ENCODE results near the gene ENAH. TPM values are rescaled to one million over a fixed set of nuclear protein-coding genes. Genes with fewer than 3 reads are reported as not detected.

The ENAH gene
- total and polyA plus RNA-seq, 9 of the 15 experiments (the other 6 are each of a cell fraction or from before 2014, with no cell fraction given), result 0.03 to 1.2 (median 0.15) TPM

- TF ChIP-seq MYC (IDR thresholded peaks at IDR 0.05; ENCODE audit: low read depth, low read length), result peak; percentile 36; the same call in 1 of the 2 replicates
- TF ChIP-seq MYC (CRISPR knock-in tag; IDR thresholded peaks at IDR 0.05; ENCODE audit: borderline replicate concordance, low read depth), result no peak
- no peak for TF ChIP-seq ETV6 (IDR thresholded peaks at IDR 0.05; ENCODE audit: borderline replicate concordance in 1 of 2, low read depth in 2 of 2, low read length in 1 of 2)
- no peak for TF ChIP-seq ETV6 (CRISPR knock-in tag; IDR thresholded peaks at IDR 0.05; ENCODE audit: borderline replicate concordance)
- no peak for TF ChIP-seq BRCA1 (IDR thresholded peaks at IDR 0.05)
- no peak for TF ChIP-seq BRCA1 (CRISPR knock-in tag; IDR thresholded peaks at IDR 0.05)
- TF ChIP-seq, protein P1, sequence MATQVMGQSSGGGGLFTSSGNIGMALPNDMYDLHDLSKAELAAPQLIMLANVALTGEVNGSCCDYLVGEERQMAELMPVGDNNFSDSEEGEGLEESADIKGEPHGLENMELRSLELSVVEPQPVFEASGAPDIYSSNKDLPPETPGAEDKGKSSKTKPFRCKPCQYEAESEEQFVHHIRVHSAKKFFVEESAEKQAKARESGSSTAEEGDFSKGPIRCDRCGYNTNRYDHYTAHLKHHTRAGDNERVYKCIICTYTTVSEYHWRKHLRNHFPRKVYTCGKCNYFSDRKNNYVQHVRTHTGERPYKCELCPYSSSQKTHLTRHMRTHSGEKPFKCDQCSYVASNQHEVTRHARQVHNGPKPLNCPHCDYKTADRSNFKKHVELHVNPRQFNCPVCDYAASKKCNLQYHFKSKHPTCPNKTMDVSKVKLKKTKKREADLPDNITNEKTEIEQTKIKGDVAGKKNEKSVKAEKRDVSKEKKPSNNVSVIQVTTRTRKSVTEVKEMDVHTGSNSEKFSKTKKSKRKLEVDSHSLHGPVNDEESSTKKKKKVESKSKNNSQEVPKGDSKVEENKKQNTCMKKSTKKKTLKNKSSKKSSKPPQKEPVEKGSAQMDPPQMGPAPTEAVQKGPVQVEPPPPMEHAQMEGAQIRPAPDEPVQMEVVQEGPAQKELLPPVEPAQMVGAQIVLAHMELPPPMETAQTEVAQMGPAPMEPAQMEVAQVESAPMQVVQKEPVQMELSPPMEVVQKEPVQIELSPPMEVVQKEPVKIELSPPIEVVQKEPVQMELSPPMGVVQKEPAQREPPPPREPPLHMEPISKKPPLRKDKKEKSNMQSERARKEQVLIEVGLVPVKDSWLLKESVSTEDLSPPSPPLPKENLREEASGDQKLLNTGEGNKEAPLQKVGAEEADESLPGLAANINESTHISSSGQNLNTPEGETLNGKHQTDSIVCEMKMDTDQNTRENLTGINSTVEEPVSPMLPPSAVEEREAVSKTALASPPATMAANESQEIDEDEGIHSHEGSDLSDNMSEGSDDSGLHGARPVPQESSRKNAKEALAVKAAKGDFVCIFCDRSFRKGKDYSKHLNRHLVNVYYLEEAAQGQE (IDR thresholded peaks at IDR 0.05; ENCODE audit: borderline replicate concordance), result peak; percentile 97
- TF ChIP-seq, protein P1 (CRISPR knock-in tag; IDR thresholded peaks at IDR 0.05; ENCODE audit: low read depth), result 0 out of 2 replicates have a peak, but pooled peaks have one; percentile 49
- no peak for TF ChIP-seq RBM22 (IDR thresholded peaks at IDR 0.05; ENCODE audit: low read depth, low read length, poor library complexity, severe bottlenecking)
- no peak for TF ChIP-seq ZNF263 (CRISPR knock-in tag; IDR thresholded peaks at IDR 0.05; ENCODE audit: borderline replicate concordance)
- TF ChIP-seq NUFIP1 (IDR thresholded peaks at IDR 0.05; ENCODE audit: partially characterized antibody), result no peak
- TF ChIP-seq, protein P2, sequence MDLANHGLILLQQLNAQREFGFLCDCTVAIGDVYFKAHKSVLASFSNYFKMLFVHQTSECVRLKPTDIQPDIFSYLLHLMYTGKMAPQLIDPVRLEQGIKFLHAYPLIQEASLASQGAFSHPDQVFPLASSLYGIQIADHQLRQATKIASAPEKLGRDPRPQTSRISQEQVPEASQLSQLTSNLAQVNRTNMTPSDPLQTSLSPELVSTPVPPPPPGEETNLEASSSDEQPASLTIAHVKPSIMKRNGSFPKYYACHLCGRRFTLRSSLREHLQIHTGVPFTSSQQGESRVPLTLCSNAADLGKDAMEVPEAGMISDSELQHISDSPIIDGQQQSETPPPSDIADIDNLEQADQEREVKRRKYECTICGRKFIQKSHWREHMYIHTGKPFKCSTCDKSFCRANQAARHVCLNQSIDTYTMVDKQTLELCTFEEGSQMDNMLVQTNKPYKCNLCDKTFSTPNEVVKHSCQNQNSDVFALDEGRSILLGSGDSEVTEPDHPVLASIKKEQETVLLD (IDR thresholded peaks at IDR 0.05), result no peak
These were observed 177.7 kb downstream of the ENAH start (continued) for GRCh38 chr1:225474986-225475820.
